SJCRH30 (cell line): ENCODE data around the gene AGMAT. TPM values are rescaled to one million over a fixed set of nuclear protein-coding genes. Genes with fewer than 3 reads are reported as not detected.
"Not testable (repeated sequence)": the region's sequence is repeated elsewhere in the genome, so short reads cannot be mapped to it uniquely, and the experiment has no call there.

Experiments used
- DNase-seq, 2 experiments: peaks; one replicate each; pipeline ENCODE4 v3.0.0-alpha.2; 2015 to 2020
- H3K27ac ChIP-seq: fragments of 250-450 bp; sonication (Bioruptor Pico); 2 replicates; pipeline ENCODE4 v1.5.1; 2020; ENCODE audit warnings: mild to moderate bottlenecking, moderate library complexity
- H3K27me3 ChIP-seq: fragments of 250-450 bp; sonication (Bioruptor Pico); 2 replicates; pipeline ENCODE4 v1.5.1; 2020; ENCODE audit warnings: mild to moderate bottlenecking, moderate library complexity
- H3K36me3 ChIP-seq: fragments of 250-450 bp; sonication (Bioruptor Pico); 2 replicates; pipeline ENCODE4 v1.5.1; 2020; ENCODE audit warnings: mild to moderate bottlenecking, moderate library complexity
- H3K4me1 ChIP-seq: fragments of 250-450 bp; sonication (Bioruptor Pico); 2 replicates; pipeline ENCODE4 v1.5.1; 2020; ENCODE audit warnings: mild to moderate bottlenecking, moderate library complexity
- H3K4me3 ChIP-seq: fragments of 250-450 bp; sonication (Bioruptor Pico); 2 replicates; pipeline ENCODE4 v1.5.1; 2020; ENCODE audit warnings: mild to moderate bottlenecking, moderate library complexity
- H3K9me3 ChIP-seq: fragments of 250-450 bp; sonication (Bioruptor Pico); replicated peaks from 2 replicates; pipeline ENCODE4 v1.5.1; 2020; ENCODE audit warnings: mild to moderate bottlenecking, moderate library complexity
- total RNA-seq: library from RNA; depleted of rRNA; stranded (reverse); fragments of >200 nt; shearing (Covaris generic); gene quantifications from 2 replicates; pipeline ENCODE4 v1.2.3, GENCODE V29; 2014

AGMAT gene
- total RNA-seq, 1 experiment from 2014 or later, result not detected

DNA sequence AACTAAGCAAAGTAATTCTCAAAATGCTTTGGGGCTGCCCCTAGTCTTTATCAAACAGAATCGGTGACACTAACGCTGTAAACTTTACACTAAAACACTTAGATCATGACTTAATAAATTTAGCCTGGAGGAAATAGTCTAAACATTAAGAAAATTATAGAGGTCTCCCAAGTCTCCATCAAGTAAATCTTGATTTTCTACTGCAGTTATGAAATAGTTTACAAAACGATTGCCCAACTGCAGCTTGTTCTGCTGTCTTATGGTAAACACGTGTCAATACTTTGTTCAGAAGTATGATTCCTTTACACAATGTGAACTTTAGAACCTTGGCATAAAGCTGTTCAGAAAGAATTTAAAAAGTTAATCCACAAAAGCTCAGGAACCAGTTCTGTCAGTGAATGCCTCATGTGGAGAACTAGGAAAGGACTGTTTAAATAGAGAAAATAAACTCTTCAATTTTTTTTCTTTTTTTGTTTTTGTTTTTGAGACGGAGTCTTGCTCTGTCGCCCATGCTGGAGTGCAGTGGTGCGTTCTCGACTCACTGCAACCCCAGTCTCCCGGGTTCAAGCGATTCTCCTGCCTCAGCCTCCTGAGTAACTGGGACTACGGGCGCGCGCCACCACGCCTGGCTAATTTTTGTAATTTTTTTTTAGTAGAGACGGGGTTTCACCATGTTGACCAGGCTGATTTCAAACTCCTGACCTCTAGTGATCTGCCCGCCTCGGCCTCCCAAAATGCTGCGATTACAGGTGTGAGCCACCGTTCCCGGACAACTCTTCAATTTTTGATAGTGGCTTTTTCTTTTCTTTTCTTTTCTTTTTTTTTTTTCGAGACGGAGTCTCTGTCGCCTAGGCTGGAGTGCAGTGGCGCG lies 34.0 kb upstream of the AGMAT start:
- DNase-seq, result no peak
- H3K27me3 ChIP-seq, result no peaks in the 10 kb centered on the region
- H3K27ac ChIP-seq, result no peak overlapping the region
- 0 out of 2 replicates have a peak, but pooled peaks cover 4% of the 10 kb centered on the region for H3K36me3 ChIP-seq
- no peaks in the 10 kb centered on the region for H3K4me1 ChIP-seq
- peak overlapping the region; percentile 90 for H3K4me3 ChIP-seq
- no peaks in the 10 kb centered on the region for H3K9me3 ChIP-seq

GRCh38 chr1:15618077-15618654 lies 33.3 kb upstream of the AGMAT start:
- DNase-seq, result no peak
- H3K27ac ChIP-seq, result peak overlapping the region; percentile 66

DNA sequence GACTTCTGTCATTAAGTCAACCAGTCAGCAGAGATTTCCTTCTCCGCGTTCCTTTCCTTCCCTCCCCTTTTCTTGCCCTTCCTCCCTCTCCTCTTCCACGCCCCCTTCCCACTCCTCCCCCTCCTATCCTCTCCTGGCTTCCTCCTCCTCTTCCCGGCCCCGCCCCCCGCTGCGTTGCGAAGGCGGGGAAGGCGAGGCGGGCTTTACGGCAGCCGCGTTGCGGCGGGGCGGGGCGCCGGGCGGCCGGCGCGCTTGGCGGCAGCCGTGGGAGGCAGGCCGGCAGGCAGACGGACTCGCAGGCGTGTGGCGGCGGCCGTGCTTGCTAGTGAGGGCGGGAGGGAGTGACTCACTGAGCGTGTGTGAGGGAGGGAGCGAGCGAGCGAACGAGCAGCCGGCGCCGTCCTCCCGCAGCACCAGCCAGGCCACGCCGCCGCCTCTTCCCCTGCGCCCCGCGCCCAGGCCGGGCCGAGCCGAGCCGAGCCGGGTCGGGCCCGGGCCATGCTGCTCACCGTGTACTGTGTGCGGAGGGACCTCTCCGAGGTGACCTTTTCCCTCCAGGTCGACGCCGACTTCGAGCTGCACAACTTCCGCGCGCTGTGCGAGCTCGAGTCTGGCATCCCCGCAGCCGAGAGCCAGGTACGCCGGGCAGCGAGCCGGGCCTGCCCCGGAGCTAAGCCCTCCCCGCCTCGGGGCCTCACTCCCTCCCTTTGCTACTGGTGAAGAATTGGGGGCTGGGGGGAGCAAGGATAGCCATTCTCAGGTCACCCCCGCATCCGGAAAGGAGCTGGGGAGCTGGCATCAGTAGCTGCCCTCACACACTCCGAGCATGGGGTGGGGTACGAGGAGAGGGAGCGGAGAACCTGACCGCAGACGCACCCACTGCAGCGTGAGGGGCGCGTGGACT lies 32.6 kb upstream of the AGMAT start, which contains the start of gene DDI2:
DDI2 (plus strand) TSS at position 286 of the 904 bp plus-strand sequence; CDS start at position 499, 213 bp downstream.
- peak; percentile 99 for DNase-seq
- peak within 1 kb of the TSS; percentile 66 for H3K27ac ChIP-seq
- no peaks in the 10 kb centered on the region for H3K9me3 ChIP-seq
- no peaks in the 10 kb centered on the region for H3K4me1 ChIP-seq
- H3K36me3 ChIP-seq, result 0 out of 2 replicates have a peak, but pooled peaks cover 4% of the 10 kb centered on the region
- no peaks in the 10 kb centered on the region for H3K27me3 ChIP-seq
- H3K4me3 ChIP-seq, result peak within 1 kb of the TSS; percentile 90

More at GRCh38 chr1:15618077-15618654, 33.3 kb upstream of the AGMAT start:
- Histone ChIP-seq H3K9me3 (no peaks in the 10 kb centered on the region), H3K27me3 (no peaks in the 10 kb centered on the region), H3K4me1 (no peaks in the 10 kb centered on the region), H3K4me3 (peak overlapping the region; percentile 90), H3K36me3 (0 out of 2 replicates have a peak, but pooled peaks cover 4% of the 10 kb centered on the region)

GRCh38 chr1:15616373-15617172 lies 31.7 kb upstream of the AGMAT start:
- DNase-seq, result peak; percentile 49 to 72
- peak overlapping the region; percentile 90 for H3K4me3 ChIP-seq
- H3K27me3 ChIP-seq, result no peaks in the 10 kb centered on the region
- no peak overlapping the region; the same call in 1 of the 2 replicates for H3K27ac ChIP-seq
- no peaks in the 10 kb centered on the region for H3K4me1 ChIP-seq
- 0 out of 2 replicates have a peak, but pooled peaks cover 4% of the 10 kb centered on the region for H3K36me3 ChIP-seq
- no peaks in the 10 kb centered on the region for H3K9me3 ChIP-seq

- no peak for DNase-seq
- H3K4me1 ChIP-seq, result no peaks in the 10 kb centered on the region
- no peaks in the 10 kb centered on the region for H3K9me3 ChIP-seq
- no peak overlapping the region for H3K27ac ChIP-seq
- H3K36me3 ChIP-seq, result no peaks in the 10 kb centered on the region
- no peaks in the 10 kb centered on the region for H3K27me3 ChIP-seq
- no peak overlapping the region for H3K4me3 ChIP-seq
Measured at GRCh38 chr1:15610167-15610566, 25.3 kb upstream of the AGMAT start.

DNA sequence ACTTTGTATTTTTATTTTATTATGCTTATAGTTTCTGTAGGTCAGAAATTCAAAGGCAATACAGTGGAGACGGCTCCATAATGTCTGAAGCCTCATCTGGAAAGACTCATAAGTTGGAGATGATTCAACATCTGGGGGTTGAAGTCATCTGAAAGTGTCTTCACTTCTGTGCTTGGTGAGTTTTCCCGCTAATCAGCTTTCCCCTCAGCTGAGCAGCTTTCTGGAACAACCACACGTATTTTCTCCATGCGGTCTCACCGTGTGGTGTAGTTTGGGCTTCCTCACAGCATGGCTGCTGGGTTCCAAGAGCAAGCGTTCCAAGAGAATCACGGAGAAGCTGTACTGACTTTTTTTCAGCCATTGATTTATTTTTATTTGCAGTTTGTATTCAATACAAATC lies 24.8 kb upstream of the AGMAT start:
- no peaks in the 10 kb centered on the region for H3K36me3 ChIP-seq
- no peaks in the 10 kb centered on the region for H3K9me3 ChIP-seq
- H3K4me3 ChIP-seq, result no peak overlapping the region
- no peak overlapping the region for H3K27ac ChIP-seq
- no peaks in the 10 kb centered on the region for H3K4me1 ChIP-seq
- H3K27me3 ChIP-seq, result no peaks in the 10 kb centered on the region
- DNase-seq, result no peak

- H3K27me3 ChIP-seq, result no peaks in the 10 kb centered on the region
- no peak overlapping the region for H3K4me3 ChIP-seq
- no peaks in the 10 kb centered on the region for H3K4me1 ChIP-seq
- H3K36me3 ChIP-seq, result no peaks in the 10 kb centered on the region
- no peaks in the 10 kb centered on the region for H3K9me3 ChIP-seq
- H3K27ac ChIP-seq, result no peak overlapping the region
- no peak for DNase-seq
Measured at GRCh38 chr1:15605398-15606383, 20.8 kb upstream of the AGMAT start.

DNA sequence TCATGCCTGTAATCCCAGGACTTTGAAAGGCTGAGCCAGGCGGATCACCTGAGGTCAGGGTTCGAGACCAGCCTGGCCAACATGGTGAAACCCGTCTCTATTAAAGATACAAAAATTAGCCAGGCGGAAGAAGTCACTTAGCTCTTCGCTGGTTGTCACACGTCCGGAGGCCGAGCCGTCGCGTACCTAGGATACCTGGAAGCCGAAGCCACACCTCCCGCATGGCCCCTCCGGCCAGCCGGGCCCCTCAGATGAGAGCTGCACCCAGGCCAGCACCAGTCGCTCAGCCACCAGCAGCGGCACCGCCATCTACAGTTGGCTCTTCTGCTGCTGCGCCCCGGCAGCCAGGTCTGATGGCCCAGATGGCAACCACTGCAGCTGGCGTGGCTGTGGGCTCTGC lies 19.5 kb upstream of the AGMAT start:
- not testable (repeated sequence) for H3K4me1 ChIP-seq, H3K27me3 ChIP-seq

GRCh38 chr1:15603966-15604282 lies 19.1 kb upstream of the AGMAT start:
- H3K36me3 ChIP-seq, H3K27ac ChIP-seq, H3K4me1 ChIP-seq, H3K27me3 ChIP-seq, H3K9me3 ChIP-seq, DNase-seq: not testable (repeated sequence)
- peak overlapping the region; percentile 61 for H3K4me3 ChIP-seq

More for the DNA sequence above, 19.5 kb upstream of the AGMAT start:
- not testable (repeated sequence) for H3K27ac ChIP-seq, DNase-seq, H3K36me3 ChIP-seq, H3K9me3 ChIP-seq, H3K4me3 ChIP-seq

DNA sequence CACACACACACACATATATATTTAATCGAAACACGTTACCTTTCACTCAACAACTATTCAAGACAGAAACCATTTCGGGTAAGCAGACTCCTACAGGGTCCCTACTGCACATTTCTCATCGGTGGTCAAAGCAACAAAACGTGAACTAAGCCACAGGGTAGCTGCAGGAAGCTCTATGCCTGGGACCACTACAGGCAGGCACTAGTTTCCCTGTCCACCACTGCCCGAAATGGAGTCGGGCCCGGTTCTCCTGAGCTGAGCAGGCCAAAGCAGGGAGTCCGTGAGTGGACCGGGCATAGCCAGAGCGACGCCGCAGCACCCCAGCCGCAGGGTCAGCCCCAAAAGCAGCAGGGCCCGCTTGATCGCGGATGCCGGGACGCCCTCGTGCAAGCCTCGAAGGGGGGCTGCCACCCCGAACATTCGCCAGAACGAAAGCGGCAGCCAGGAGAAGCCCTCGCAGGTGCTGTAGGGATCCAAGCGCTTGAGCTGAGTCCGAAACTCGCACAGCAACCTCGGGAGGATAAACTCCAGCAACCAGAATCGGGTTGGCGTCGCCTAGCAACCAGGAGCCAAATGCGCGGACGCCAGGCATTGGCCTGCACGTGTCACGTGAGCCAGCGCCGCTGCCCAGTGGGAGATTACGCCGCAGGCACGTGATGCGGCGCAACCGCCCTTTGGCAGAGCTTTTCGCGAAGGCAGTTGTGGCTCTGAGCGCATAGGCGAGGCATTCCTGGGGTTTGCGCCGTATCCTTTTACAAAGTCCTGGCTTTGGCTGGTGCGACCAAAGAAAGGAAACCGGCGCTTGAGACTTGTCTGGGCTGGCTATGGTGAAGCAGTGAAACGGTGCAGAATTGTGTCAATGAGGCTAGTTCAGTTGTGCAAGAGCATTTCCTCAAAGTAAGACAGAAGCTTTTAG lies 18.5 kb upstream of the AGMAT start:
- no peaks in the 10 kb centered on the region for H3K9me3 ChIP-seq
- DNase-seq, result peak; percentile 96 to 97
- H3K4me3 ChIP-seq, result peak overlapping the region; percentile 61
- H3K27me3 ChIP-seq, result no peaks in the 10 kb centered on the region
- H3K4me1 ChIP-seq, result peaks cover 6% of the 10 kb centered on the region
- H3K36me3 ChIP-seq, result no peaks in the 10 kb centered on the region
- H3K27ac ChIP-seq, result no peak overlapping the region

GRCh38 chr1:15598436-15598835 lies 13.6 kb upstream of the AGMAT start:
- peak overlapping the region; percentile 32 for H3K27ac ChIP-seq
- H3K4me3 ChIP-seq, result peak overlapping the region; percentile 30
- no peaks in the 10 kb centered on the region for H3K9me3 ChIP-seq
- peak; percentile 68 to 86 for DNase-seq
- H3K4me1 ChIP-seq, result peaks cover 22% of the 10 kb centered on the region
- no peaks in the 10 kb centered on the region for H3K36me3 ChIP-seq
- 0 out of 2 replicates have a peak, but pooled peaks cover 1% of the 10 kb centered on the region for H3K27me3 ChIP-seq
